HG03432 (cell line): Measurements from ENCODE around the gene WDR74.
"Not testable (repeated sequence)": the region's sequence is repeated elsewhere in the genome, so short reads cannot be mapped to it uniquely, and the experiment has no call there.

ENCODE experiments used
- ATAC-seq: cut with Tn5 transposase; IDR thresholded peaks from one replicate; pipeline ENCODE4 v1.9.1; 2021; ENCODE audit warnings: mild to moderate bottlenecking, moderate library complexity; ENCODE audit not compliant: unreplicated experiment

WDR74 gene

GRCh38 chr11:62842171-62842741 is 2.9 kb upstream of the WDR74 start:
- no peak for ATAC-seq

DNA sequence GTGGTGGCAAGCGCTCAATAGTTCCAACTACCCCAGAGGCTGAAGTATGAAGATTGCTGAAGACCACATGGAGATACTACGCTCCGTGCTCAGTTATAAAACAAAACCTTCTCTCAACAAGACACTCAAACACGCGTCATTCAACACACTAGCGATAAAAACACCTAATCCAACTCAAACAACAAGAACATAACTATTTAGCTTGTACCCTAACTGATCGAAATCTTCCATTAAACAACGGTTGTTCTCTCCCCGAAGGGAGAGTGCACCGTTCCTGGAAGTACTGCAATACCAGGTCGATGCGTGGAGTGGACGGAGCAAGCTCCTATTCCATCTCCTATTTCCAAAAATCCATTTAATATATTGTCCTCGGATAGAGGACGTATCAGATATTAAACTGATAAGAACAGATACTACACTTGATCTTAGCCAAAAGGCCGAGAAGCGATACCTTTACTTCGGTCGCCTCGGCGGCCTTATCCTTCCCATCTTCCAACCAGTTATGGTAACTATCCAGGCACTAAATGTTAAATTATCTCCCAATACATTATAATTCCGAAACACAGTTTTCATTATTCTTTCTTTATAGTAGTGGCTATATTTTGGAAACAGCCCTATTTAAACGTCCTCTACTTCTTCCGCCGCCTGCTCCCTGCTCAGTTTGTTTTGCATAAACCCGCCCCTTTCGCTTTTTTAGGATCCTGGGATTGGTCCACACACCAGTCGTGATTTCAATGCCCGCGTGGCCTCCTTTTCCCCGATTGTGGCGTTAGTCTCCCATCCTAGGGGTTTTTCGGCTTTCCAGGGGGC is 2.2 kb upstream of the WDR74 start:
- peak; percentile 60 for ATAC-seq

- peak; percentile 1 for ATAC-seq
Measured at GRCh38 chr11:62840721-62841360, 1.5 kb upstream of the WDR74 start.

GRCh38 chr11:62835336-62835735 is 4.1 kb downstream of the WDR74 start:
- no peak for ATAC-seq

DNA sequence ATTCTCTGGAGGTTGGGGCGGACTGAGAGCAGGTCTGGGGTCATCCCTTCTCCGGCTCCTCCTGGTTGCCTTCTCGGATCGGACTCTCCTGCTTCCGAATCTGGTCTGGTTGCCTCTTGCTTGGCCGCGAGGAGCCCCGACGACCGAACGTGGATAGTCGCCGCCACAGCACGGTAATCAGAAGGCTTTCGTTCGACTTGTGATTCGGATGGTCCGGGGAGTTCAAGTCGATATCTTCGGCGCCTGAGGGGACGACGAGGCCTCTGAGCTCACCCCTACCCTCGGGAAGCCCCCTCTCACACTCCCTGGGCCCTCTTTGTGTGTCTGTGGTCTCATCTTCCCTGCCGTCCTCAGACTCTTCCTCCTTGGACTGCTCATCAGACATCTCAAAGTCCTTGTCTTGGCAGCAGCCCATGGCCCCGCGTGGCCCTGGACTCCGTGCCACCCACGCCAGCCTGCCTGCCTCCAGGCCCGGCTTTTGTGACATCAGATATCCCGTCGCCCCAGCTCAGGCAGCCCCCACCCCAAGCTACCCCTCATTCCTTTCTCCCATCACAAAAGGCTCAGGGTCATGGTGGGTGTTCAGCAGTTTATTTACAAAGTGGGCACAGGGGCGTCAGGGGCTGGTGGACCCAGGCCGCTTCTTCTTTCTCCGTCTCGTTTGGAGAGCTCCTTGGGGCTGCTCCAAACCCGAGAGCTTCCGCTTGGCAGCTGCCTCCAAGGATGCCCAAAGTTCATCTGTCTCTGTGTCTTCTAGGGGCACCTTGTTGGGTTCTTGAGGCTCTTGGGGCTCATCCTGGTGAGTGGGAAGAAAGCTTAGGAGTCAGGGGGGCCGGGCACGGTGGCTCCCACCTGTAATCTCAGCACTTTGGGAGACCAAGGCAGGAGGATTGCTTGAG is 6.8 kb downstream of the WDR74 start, which contains the start of gene TEX54:
TSS of gene TEX54 (minus strand) at position 506 of the 899 bp plus-strand sequence.
- peak; percentile 11 for ATAC-seq

GRCh38 chr11:62831520-62832335 is 7.7 kb downstream of the WDR74 start, which contains the start of gene STX5:
Gene STX5, minus strand, starts transcription at chr11:62832051. Its CDS starts 808 bp downstream, at chr11:62831243.
- ATAC-seq: peak; percentile 85

DNA sequence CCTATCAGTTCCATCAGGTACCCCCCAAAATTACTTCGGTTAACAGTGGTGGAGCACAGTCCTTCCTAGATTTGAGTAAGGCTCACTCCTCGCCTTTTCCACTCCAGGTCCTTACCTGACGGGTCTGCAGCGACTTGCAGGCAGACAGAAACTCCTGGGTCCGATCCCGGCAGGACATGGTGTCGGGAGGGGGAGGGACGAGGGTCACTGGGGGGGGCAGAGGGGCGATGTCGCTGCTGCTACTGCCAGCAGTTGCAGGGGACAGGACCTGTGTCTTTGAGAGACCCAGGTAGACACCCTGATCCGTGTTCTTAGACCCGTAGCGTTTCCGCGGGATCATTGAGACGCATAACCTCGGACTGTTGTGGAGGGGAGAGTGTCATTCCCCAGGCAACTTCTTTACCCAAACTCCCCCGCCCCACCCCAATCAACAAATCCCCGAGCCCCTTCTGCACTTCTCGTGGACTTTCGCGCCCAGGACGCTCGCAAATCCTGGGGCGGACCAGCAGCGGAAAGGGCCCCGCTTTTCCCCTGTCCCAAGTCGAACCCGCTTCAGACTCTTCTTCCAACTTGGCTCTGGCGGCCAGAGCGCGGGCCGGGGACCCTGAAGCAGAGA is 8.4 kb downstream of the WDR74 start:
- no peak for ATAC-seq

GRCh38 chr11:62828130-62828529 is 11.3 kb downstream of the WDR74 start:
- ATAC-seq: not testable (repeated sequence)

DNA sequence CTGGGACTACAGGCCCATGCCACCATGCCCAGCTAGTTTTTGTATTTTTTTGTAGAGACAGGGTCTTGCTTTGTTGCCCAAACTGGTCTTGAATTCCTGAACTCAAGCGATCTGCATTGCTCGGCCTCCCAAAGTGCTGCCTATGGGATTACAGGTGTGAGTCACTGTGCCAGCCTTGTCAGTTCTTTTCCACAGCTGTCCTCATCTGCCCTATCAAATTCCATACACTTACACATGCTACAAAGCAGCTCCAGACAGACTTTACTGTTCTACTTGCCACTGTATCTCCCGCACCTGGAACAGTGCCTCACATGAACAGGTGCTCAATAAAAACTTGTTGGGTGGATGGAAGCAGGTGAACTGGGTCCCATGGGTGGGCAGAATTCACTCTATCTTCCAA is 15.7 kb downstream of the WDR74 start:
- ATAC-seq: no peak

GRCh38 chr11:62817129-62817528 is 22.3 kb downstream of the WDR74 start:
- ATAC-seq: no peak

DNA sequence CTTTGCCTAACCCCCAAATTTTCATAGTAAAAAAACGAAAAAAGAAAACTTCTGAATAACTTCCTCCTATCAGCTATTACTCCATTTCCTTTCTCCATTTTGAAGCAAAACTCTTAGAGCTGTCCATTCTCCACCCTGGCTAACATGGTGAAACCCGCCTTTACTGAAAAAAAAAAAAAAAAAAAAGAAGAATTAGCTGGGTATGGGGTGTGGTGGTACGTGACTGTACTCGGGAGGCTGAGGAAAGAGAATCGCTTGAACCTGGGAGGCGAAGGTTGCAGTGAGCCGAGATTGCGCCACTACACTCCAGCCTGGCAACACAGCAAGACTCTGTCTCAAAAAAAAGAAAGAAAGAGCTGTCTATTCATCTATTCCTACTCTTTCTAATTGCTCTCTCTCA is 22.8 kb downstream of the WDR74 start:
- ATAC-seq: no peak

GRCh38 chr11:62811659-62812058 is 27.7 kb downstream of the WDR74 start:
- ATAC-seq: no peak

- no peak for ATAC-seq
Measured at GRCh38 chr11:62810748-62811147, 28.6 kb downstream of the WDR74 start.

- ATAC-seq: no peak
Measured at GRCh38 chr11:62806611-62807121, 32.7 kb downstream of the WDR74 start.

DNA sequence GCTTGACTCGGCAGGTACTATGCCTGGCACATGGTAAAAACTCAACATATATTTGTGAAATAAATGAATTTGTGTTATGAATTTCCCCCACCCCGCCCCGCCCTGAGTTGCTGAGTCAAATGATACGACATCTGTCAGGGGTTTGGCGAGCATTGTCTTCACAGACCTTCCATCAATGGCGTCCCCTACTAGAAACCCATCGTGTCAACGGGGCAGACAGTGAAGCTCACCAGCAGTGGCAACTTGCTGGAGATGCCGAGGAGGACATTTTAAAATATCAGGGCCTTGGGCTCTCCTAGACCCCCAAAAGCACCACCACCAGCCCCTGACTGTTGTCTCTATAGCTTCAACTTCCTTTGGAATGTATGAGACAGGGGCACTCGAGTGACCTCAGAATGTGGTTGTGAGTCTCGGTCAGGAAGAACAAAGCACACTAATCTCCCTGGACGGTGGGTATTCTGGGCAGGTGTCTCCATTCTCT is 33.4 kb downstream of the WDR74 start:
- no peak for ATAC-seq

- peak; percentile 78 for ATAC-seq
Measured at GRCh38 chr11:62805076-62805892, 34.1 kb downstream of the WDR74 start, which contains the start of gene NXF1. Gene NXF1, minus strand, starts transcription at chr11:62805440. Its CDS starts 84 bp downstream, at chr11:62805356.

DNA sequence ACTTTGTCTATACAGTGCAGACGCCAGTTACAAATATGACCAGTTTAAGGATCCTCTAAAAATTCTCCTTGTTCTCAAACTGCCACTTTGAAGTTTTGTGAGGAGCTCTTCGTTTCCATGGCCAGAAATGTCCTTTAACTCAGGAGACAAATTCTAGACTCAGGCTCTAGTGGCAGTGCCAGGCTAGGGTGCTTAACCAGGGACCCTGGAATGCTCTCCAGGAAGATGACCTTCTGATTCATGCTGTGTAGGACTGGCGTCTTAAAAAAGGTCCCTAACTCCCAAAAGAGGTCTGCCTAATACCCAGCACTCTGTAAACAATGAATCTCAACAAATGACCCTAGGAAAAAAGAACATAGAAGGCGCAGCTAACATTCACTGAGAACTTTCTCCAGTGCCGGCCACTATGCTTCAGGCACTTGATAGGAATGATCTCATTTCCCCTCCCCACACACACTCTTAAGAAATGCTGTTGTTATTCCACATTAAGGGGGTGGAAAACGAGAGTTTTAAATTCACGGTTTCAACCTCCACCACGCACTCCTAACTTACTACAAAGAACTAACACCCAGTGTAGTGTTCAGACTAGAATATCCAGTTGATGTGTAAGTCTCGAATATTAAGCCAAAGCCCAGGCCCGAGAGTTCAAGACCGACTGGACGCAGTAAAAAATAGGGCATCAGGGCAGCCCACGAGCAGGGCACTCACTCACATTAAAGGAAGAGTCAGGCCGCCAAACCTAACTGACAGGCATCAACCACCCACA is 34.9 kb downstream of the WDR74 start:
- ATAC-seq: peak; percentile 13
